Choroid plexus epithelial cell (primary cell): ENCODE results near the gene MYH9.

Experiments used
- DNase-seq: peaks from one replicate; pipeline ENCODE4 v3.0.0-alpha.2; 2010; ENCODE audit warnings: low read depth
- H3K4me3 ChIP-seq: 2 replicates; pipeline ENCODE4 v1.5.1; 2011; ENCODE audit warnings: low read depth, mild to moderate bottlenecking, control low read depth, low read length, moderate library complexity
- CTCF ChIP-seq: conservative IDR thresholded peaks from 2 replicates; pipeline ENCODE4 v1.5.1; 2011; ENCODE audit warnings: low read depth, mild to moderate bottlenecking, control low read depth, inconsistent platforms, low read length, moderate library complexity

The MYH9 gene

GRCh38 chr22:36239150-36239400 is 148.7 kb downstream of the MYH9 start:
- no peak for TF ChIP-seq CTCF
- no peak for DNase-seq

GRCh38 chr22:36238373-36239149 is 149.2 kb downstream of the MYH9 start:
- H3K4me3 ChIP-seq, result peak overlapping the region; percentile 67
- TF ChIP-seq CTCF, result no peak
- peak; percentile 48 for DNase-seq

More at GRCh38 chr22:36239150-36239400, 148.7 kb downstream of the MYH9 start:
- peak overlapping the region; percentile 67 for H3K4me3 ChIP-seq

GRCh38 chr22:36237462-36238372 is 150.1 kb downstream of the MYH9 start:
- H3K4me3 ChIP-seq, result peak overlapping the region; percentile 67
- no peak for TF ChIP-seq CTCF
- peak; percentile 53 for DNase-seq

GRCh38 chr22:36236388-36237319 is 151.1 kb downstream of the MYH9 start:
- H3K4me3 ChIP-seq, result peak overlapping the region; percentile 67
- TF ChIP-seq CTCF, result no peak
- no peak for DNase-seq

GRCh38 chr22:36235585-36235984 is 152.2 kb downstream of the MYH9 start:
- TF ChIP-seq CTCF, result no peak
- DNase-seq, result no peak
- H3K4me3 ChIP-seq, result no peak overlapping the region

- H3K4me3 ChIP-seq, result no peak overlapping the region
- no peak for TF ChIP-seq CTCF
- DNase-seq, result no peak
Measured at GRCh38 chr22:36234919-36235318, 152.8 kb downstream of the MYH9 start.
